MG63 (cell line): ENCODE data around the gene ZNF362. TPM values are rescaled to one million over a fixed set of nuclear protein-coding genes. Genes with fewer than 3 reads are reported as not detected.
A peak's percentile ranks its signal among the peaks of the same experiment; 100 is the strongest.

Experiments used
- DNase-seq: peaks from one replicate; pipeline ENCODE4 v3.0.0-alpha.2; 2020
- H3K27me3 ChIP-seq: fragments of 250-450 bp; sonication (Bioruptor Pico); 2 replicates; pipeline ENCODE4 v1.5.1; 2020; ENCODE audit warnings: mild to moderate bottlenecking, moderate library complexity
- H3K36me3 ChIP-seq: fragments of 250-450 bp; sonication (Bioruptor Pico); 2 replicates; pipeline ENCODE4 v1.5.1; 2020; ENCODE audit warnings: mild to moderate bottlenecking, moderate library complexity
- H3K4me3 ChIP-seq: fragments of 250-450 bp; sonication (Bioruptor Pico); 2 replicates; pipeline ENCODE4 v1.5.1; 2020; ENCODE audit warnings: mild to moderate bottlenecking, moderate library complexity
- H3K9me3 ChIP-seq: fragments of 250-450 bp; sonication (Bioruptor Pico); 2 replicates; pipeline ENCODE4 v1.5.1; 2020; ENCODE audit warnings: mild to moderate bottlenecking, moderate library complexity
- total RNA-seq: library from RNA; depleted of rRNA; stranded (reverse); fragments of >200 nt; shearing (Covaris generic); gene quantifications from 2 replicates; pipeline ENCODE4 v1.2.3, GENCODE V29; 2014; ENCODE audit warnings: low replicate concordance; rRNA removed

The ZNF362 gene
- 1.5 and 3.3 TPM in 2 replicates for total RNA-seq

DNA sequence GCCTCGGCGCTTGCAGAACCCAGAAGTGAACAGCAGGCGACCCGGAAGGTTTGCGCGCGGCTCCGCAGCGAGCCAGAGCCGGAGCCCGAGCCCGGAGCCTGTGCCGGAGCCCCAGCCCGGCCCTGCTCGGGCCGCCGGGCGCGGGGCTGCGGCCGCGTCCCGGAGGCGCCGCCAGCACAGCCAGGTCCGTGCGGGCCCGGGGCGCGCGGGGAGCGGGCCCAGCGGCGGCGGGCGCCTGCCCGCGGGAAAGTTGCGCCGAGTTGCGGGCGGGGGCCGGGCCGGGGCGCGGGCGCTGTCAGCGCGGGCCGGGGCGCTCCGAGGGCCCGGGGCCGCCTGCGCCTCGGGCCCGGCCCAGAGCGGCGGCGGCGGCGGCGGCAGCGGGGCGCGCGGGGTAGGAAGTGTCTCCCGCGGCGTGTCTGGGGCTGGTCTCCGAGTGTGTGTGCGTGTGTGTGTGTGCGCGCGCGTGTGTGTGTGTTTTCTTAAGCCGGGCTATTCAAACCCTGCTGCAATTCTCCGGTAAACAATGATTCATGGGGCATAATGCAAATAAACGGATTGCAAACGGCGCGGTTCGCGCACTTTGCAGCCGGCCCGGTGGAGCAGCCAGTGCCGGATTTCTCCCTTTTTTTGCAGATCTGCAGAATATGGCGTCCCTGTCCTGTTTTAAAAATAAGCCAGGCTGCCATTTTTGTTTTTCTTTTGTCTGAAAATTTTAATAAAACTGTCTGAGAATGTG, at the start of gene ZNF362:
Gene ZNF362, plus strand, starts transcription at position 22 of the 736 bp plus-strand sequence. CDS start 14,083 bp downstream, outside the sequence.
- peak; percentile 71 for DNase-seq
- no peaks in the 10 kb centered on the region for H3K9me3 ChIP-seq
- H3K36me3 ChIP-seq, result no peaks in the 10 kb centered on the region
- no peaks in the 10 kb centered on the region for H3K27me3 ChIP-seq
- H3K4me3 ChIP-seq, result peak within 1 kb of the TSS; percentile 60

DNA sequence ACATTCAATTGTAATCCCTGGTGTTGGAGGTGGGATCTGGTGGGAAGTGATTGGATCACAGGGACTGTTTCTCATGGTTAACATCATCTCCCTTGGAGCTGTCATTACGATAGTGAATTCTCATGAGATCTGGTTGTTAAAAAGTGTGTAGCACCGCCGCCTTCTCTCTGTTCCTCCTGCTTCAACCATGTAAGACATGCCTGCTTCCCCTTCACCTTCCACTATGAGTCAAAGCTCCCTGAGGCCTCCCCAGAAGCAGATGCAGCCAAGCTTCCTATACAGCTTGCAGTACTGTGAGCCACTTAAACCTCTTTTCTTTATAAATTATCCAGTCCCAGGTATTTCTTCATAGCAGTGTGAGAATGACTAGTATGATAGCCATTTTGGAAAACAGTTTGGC, 44.3 kb upstream of the ZNF362 start:
- Histone ChIP-seq H3K4me3 (no peak overlapping the region), H3K9me3 (no peaks in the 10 kb centered on the region)
- DNase-seq, result no peak

GRCh38 chr1:33219886-33220661, 36.2 kb upstream of the ZNF362 start:
- no peak for DNase-seq
- Histone ChIP-seq H3K36me3 (no peaks in the 10 kb centered on the region), H3K4me3 (no peak overlapping the region), H3K27me3 (no peaks in the 10 kb centered on the region; the same call in 1 of the 2 replicates), H3K9me3 (peaks cover 12% of the 10 kb centered on the region)

More for the DNA sequence above, 44.3 kb upstream of the ZNF362 start:
- H3K36me3 ChIP-seq, result no peaks in the 10 kb centered on the region
- H3K27me3 ChIP-seq, result no peaks in the 10 kb centered on the region; the same call in 1 of the 2 replicates

DNA sequence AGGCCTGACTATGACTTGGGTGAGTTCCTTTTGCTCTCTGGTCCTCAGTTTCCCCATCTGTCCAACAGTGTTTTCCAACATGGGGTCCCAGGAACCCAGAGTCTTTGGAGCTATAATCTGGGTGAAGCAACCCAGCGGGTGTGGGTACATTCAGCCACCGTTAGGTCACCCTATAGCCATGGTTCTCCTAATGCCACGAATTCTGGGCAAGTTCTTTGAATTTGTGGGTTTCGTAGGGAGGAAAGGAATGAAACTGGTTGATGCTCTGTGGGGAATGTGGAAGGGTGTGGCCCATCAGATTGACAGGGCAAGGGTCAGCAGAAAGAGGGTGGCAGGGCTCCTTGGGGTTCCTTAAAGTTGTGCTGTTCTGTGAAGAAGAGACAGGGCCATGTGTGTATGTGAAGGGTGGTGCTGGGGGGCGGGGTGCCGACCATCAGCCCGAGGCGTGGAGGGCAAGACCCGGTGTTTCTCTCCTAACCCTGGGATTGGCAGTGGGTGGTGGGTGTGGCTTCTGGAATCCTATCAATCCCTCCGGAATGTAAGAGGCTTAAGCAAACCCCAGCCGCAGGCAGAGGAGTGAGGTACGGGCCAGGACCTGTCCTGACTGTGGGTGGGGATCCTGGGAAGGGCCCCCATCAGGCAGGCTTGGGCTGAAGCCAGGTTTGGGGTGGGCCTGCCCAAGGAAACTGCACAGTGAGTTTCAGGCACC, 35.5 kb upstream of the ZNF362 start:
- DNase-seq, result peak; percentile 28
- Histone ChIP-seq H3K27me3 (no peaks in the 10 kb centered on the region; the same call in 1 of the 2 replicates), H3K36me3 (no peaks in the 10 kb centered on the region), H3K9me3 (peaks cover 12% of the 10 kb centered on the region), H3K4me3 (no peak overlapping the region)

DNA sequence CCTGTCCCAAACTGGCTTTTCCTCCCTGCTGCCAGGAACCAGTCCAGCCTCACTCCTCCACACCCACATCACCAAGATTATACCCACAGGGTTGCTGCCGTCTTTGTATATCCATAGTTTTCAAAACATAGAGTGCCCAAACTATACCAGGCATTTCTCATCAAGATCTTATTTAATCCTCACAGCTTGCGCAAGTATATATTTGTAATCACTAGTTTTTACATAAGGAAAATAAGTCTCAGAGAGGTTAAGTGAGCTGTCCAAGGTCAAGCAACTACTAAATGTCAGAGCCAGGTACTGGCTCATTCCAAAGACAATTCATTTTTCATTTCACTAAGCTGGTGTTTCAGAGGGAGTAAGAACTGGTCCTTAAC, 34.9 kb upstream of the ZNF362 start:
- DNase-seq, result no peak
- Histone ChIP-seq H3K27me3 (no peaks in the 10 kb centered on the region; the same call in 1 of the 2 replicates), H3K9me3 (peaks cover 12% of the 10 kb centered on the region), H3K4me3 (no peak overlapping the region), H3K36me3 (no peaks in the 10 kb centered on the region)

DNA sequence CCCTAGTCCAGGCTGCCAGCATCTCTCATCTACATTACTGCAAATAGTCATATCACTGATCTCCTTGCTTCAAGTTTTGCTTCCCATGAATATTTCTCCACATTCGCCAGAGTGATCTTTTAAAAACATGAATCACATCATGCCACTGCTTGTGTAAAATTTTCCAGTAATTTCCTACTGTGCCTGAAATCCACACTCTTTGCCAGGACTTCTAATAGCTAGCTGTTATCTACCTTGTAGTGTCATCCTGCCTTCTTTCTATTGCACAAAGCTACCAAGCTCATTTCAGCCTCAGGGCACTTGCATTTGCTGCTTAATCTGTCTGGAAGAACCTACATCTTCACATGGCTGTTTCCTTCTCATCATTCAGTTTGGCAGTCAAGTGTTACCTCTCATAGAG, 33.9 kb upstream of the ZNF362 start:
- DNase-seq, result no peak
- Histone ChIP-seq H3K36me3 (no peaks in the 10 kb centered on the region), H3K4me3 (no peak overlapping the region), H3K9me3 (peaks cover 12% of the 10 kb centered on the region), H3K27me3 (no peaks in the 10 kb centered on the region; the same call in 1 of the 2 replicates)

- Histone ChIP-seq H3K27me3 (no peaks in the 10 kb centered on the region; the same call in 1 of the 2 replicates), H3K4me3 (no peak overlapping the region), H3K9me3 (peaks cover 12% of the 10 kb centered on the region), H3K36me3 (no peaks in the 10 kb centered on the region)
- no peak for DNase-seq
Observed at GRCh38 chr1:33224166-33224707, 32.1 kb upstream of the ZNF362 start.

- no peak overlapping the region for H3K4me3 ChIP-seq
- no peaks in the 10 kb centered on the region; the same call in 1 of the 2 replicates for H3K27me3 ChIP-seq
- peaks cover 12% of the 10 kb centered on the region for H3K9me3 ChIP-seq
- no peak for DNase-seq
- H3K36me3 ChIP-seq, result no peaks in the 10 kb centered on the region
Observed at GRCh38 chr1:33225586-33225985, 30.7 kb upstream of the ZNF362 start.

DNA sequence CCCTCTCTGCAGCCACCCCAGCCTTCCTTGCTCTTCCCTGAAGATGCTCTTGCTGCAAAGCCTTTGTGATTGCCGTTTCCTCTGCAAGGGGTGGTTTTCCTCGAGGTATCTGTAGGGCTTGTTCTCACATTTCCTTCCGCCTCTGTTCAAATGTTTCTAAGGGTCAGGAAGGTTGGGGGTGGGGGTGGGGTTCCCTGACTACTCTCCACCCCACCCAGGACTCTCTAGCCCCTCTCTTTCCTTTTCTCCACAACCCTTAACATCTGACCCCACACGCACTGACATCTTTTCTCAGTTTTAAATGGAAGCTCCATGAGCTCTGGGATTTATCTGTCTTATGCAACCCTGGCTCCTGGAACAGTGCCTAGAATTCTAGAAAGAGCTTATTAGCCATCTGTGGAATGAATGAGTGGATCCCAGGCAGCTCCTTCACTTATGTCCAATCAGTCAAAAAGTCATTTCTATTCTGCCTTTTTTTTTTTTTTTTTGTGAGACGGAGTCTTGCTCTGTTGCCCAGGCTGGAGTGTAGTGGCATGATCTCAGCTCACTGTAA, 27.3 kb upstream of the ZNF362 start:
- Histone ChIP-seq H3K36me3 (no peaks in the 10 kb centered on the region), H3K27me3 (no peaks in the 10 kb centered on the region; the same call in 1 of the 2 replicates), H3K9me3 (peaks cover 10% of the 10 kb centered on the region), H3K4me3 (no peak overlapping the region)
- peak; percentile 32 for DNase-seq

DNA sequence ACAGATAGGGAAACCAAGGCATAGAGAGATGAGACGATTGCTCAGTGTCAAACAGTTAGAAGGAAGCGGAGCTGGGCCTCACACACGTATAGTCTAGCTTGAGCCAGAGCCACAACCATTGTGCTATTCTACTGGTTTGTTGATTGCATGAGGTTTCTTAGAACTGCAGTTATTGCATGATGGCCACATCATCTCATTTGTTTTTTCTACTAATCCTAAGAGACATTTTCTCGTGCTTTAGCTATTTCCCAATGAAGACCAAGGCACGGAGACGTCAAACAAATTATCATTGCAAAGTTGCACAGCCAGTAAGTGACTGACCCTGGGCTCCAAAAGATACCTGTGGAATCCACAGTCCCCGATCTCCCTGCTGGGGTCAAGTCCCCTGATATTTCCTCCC, 25.1 kb upstream of the ZNF362 start:
- Histone ChIP-seq H3K27me3 (no peaks in the 10 kb centered on the region), H3K9me3 (no peaks in the 10 kb centered on the region), H3K36me3 (no peaks in the 10 kb centered on the region), H3K4me3 (no peak overlapping the region)
- no peak for DNase-seq

DNA sequence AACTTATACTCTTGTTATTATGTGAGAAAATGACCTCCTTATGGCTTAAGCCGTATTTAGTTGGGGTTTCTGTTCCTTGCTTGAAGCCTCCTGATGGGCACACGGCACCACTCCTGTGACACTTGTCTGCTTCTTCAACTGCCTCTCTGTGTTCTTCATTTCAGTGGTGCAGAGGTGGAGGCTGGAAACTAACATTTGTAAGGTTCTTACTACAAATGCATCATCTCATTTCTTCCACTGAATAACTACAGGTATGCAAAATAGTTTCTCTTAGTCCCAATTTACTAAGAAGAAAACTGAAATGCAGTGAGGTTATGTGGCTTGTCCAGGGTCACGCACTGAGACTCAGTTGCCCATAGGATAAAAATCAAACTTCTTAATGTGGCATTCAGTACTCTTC, 23.6 kb upstream of the ZNF362 start:
- no peaks in the 10 kb centered on the region for H3K36me3 ChIP-seq
- H3K27me3 ChIP-seq, result no peaks in the 10 kb centered on the region
- H3K9me3 ChIP-seq, result no peaks in the 10 kb centered on the region
- H3K4me3 ChIP-seq, result no peak overlapping the region
- DNase-seq, result no peak

- Histone ChIP-seq H3K27me3 (no peaks in the 10 kb centered on the region), H3K9me3 (no peaks in the 10 kb centered on the region), H3K4me3 (no peak overlapping the region), H3K36me3 (no peaks in the 10 kb centered on the region)
- no peak for DNase-seq
Observed at GRCh38 chr1:33234131-33234530, 22.2 kb upstream of the ZNF362 start.

- H3K9me3 ChIP-seq, result no peaks in the 10 kb centered on the region
- no peak for DNase-seq
- no peaks in the 10 kb centered on the region for H3K27me3 ChIP-seq
- no peak overlapping the region for H3K4me3 ChIP-seq
- H3K36me3 ChIP-seq, result no peaks in the 10 kb centered on the region
Observed at GRCh38 chr1:33234588-33234990, 21.7 kb upstream of the ZNF362 start.

- no peak for DNase-seq
- H3K9me3 ChIP-seq, result no peaks in the 10 kb centered on the region
- H3K27me3 ChIP-seq, result no peaks in the 10 kb centered on the region
- no peaks in the 10 kb centered on the region for H3K36me3 ChIP-seq
- H3K4me3 ChIP-seq, result no peak overlapping the region
Observed at GRCh38 chr1:33235521-33235920, 20.8 kb upstream of the ZNF362 start.

GRCh38 chr1:33236498-33236897, 19.8 kb upstream of the ZNF362 start:
- Histone ChIP-seq H3K27me3 (no peaks in the 10 kb centered on the region), H3K36me3 (no peaks in the 10 kb centered on the region), H3K9me3 (no peaks in the 10 kb centered on the region), H3K4me3 (no peak overlapping the region)
- DNase-seq, result no peak

DNA sequence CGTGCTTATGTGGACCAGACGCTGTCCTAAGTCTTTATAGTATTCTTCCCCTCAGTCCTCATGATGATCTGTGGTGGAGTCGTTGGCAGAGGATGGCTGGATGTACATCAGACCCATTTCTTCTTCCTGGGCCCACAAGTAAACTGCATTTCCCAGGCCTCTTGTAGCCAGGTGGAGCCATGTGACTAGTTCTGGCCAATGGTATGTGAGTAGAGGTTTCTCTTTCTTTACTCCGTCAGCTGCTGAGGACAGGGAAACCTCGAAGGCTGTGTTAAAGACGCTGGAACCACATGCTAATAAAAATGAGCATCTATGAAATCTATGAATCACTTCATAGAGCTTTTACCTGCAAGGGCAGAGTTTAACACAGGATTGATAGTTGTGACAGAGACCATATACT, 18.7 kb upstream of the ZNF362 start:
- peaks cover 2% of the 10 kb centered on the region; the same call in 1 of the 2 replicates for H3K27me3 ChIP-seq
- no peak for DNase-seq
- no peak overlapping the region for H3K4me3 ChIP-seq
- H3K36me3 ChIP-seq, result no peaks in the 10 kb centered on the region
- H3K9me3 ChIP-seq, result no peaks in the 10 kb centered on the region
